Measurements from ENCODE around the gene SNX24. TPM values are rescaled to one million over a fixed set of nuclear protein-coding genes. Genes with fewer than 3 reads are reported as not detected.

The SNX24 gene
- total RNA-seq, 3 donors from 2014 or later, result 0.74 to 2.2 (median 1.1) TPM

Other genes with a start within 250 kb of the SNX24 start
- 10 to 100 TPM; 34.2 to 35.7 (median 35.6) TPM for gene SNX2, start 70.5 kb upstream of the SNX24 start, total RNA-seq
- under 1 TPM in 1 of 3 donors, not detected in 2; 0.18 TPM for gene PPIC, start 191.1 kb downstream of the SNX24 start, total RNA-seq
- gene PRDM6, start 243.6 kb downstream of the SNX24 start, total RNA-seq, result not detected

All from activated T-cell treated with anti-CD3 and anti-CD28 coated beads, Interleukin-2, amount 50 U/mL, for 4 hours (primary cell).